SK-N-SH (cell line): ENCODE measurements around the gene CARD8. TPM values are rescaled to one million over a fixed set of nuclear protein-coding genes. Genes with fewer than 3 reads are reported as not detected.

Experiments
- CTCF ChIA-PET: fragments of 300-600, 350-600 bp; formaldehyde crosslinking; extraction: SDS; loops from one replicate; lab custom pipeline; 2021; lab: Yijun Ruan, JAX
- POLR2A ChIA-PET: fragments of 350-600 bp; sonication (Branson Sonifier 250); formaldehyde crosslinking; extraction: SDS; loops from one replicate; lab custom pipeline; 2020; ENCODE audit warnings: antibody characterized with exemption, inconsistent platforms; lab: Yijun Ruan, JAX
- DNase-seq: peaks from one replicate; pipeline ENCODE4 v3.0.0; 2012
- H2AFZ ChIP-seq: fragments of 200-600 bp; sonication (generic); 2 replicates; pipeline ENCODE4 v1.8.1; 2016; ENCODE audit warnings: antibody characterized with exemption, mild to moderate bottlenecking, low read depth
- H3F3A ChIP-seq: fragments of 200-600 bp; sonication (generic); replicated peaks from 2 replicates; pipeline ENCODE3; 2016; ENCODE audit warnings: antibody characterized with exemption, mild to moderate bottlenecking; ENCODE audit not compliant: insufficient read depth
- H3K27ac ChIP-seq, 2 experiments: fragments of 200-500 bp in 1 of 2; fragments of 200-600 bp in 1 of 2; sonication (Bioruptor generic) in 1 of 2; sonication (generic), shearing (Covaris generic) in 1 of 2; 2 replicates each; pipeline versions ENCODE4 v1.5.1 to v1.6.1; 2014 to 2016; ENCODE audit warnings: low read depth in 2 of 2, inconsistent platforms in 1 of 2, low read length in 1 of 2, mild to moderate bottlenecking in 1 of 2, mixed read lengths in 1 of 2
- H3K27me3 ChIP-seq: fragments of 200-600 bp; sonication (generic), shearing (Covaris generic); 2 replicates; pipeline ENCODE4 v1.6.1; 2016; ENCODE audit warnings: mixed run types; ENCODE audit not compliant: insufficient read depth
- H3K36me3 ChIP-seq, 2 experiments: fragments of 200-500 bp in 1 of 2; fragments of 200-600 bp in 1 of 2; sonication (Bioruptor generic) in 1 of 2; sonication (generic) in 1 of 2; replicated peaks in 1 of 2; 2 replicates each; pipeline versions ENCODE3 to v1.5.1; 2014 to 2016; ENCODE audit warnings: low read length in 1 of 2, mild to moderate bottlenecking in 1 of 2; ENCODE audit not compliant: insufficient read depth in 2 of 2, control insufficient read depth in 1 of 2
- H3K4me1 ChIP-seq, 2 experiments: fragments of 200-500 bp in 1 of 2; fragments of 200-600 bp in 1 of 2; sonication (Bioruptor generic) in 1 of 2; sonication (generic), shearing (Covaris generic) in 1 of 2; 2 replicates each; pipeline versions ENCODE4 v1.5.1 to v1.6.1; 2014 to 2016; ENCODE audit warnings: low read depth in 1 of 2, low read length in 1 of 2, mixed run types in 1 of 2; ENCODE audit not compliant: insufficient read depth in 2 of 2, control insufficient read depth in 1 of 2
- H3K4me2 ChIP-seq: fragments of 200-600 bp; sonication (generic), shearing (Covaris generic); 2 replicates; pipeline ENCODE4 v1.6.1; 2017; ENCODE audit warnings: mixed run types
- H3K4me3 ChIP-seq, 2 experiments: fragments of 200-500 bp in 1 of 2; fragments of 200-600 bp in 1 of 2; sonication (Bioruptor generic) in 1 of 2; sonication (generic), shearing (Covaris generic) in 1 of 2; 2 replicates each; pipeline versions ENCODE4 v1.5.1 to v1.8.1; 2014 to 2016; ENCODE audit warnings: low read depth in 2 of 2, inconsistent platforms in 1 of 2, low read length in 1 of 2, mild to moderate bottlenecking in 1 of 2, mixed read lengths in 1 of 2, moderate library complexity in 1 of 2
- H3K79me2 ChIP-seq: fragments of 200-600 bp; sonication (generic); 2 replicates; pipeline ENCODE4 v1.8.1; 2017; ENCODE audit warnings: mild to moderate bottlenecking; ENCODE audit not compliant: insufficient read depth
- H3K9ac ChIP-seq: fragments of 200-600 bp; sonication (generic); 2 replicates; pipeline ENCODE4 v1.6.1; 2017; ENCODE audit warnings: mixed run types
- H3K9me2 ChIP-seq: fragments of 200-600 bp; sonication (generic); 2 replicates; pipeline ENCODE4 v1.6.1; 2017; ENCODE audit warnings: mixed run types
- H3K9me3 ChIP-seq: fragments of 200-600 bp; sonication (generic); 2 replicates; pipeline ENCODE4 v1.6.1; 2017; ENCODE audit warnings: mixed run types, mild to moderate bottlenecking, moderate library complexity
- H4K20me1 ChIP-seq: fragments of 200-600 bp; sonication (generic); 2 replicates; pipeline ENCODE4 v1.6.1; 2017; ENCODE audit warnings: mild to moderate bottlenecking, mixed run types; ENCODE audit not compliant: insufficient read depth
- CHD2 ChIP-seq: fragments of 150-350 bp; IDR thresholded peaks from 2 replicates; pipeline ENCODE4 v1.6.1; 2018; ENCODE audit warnings: low read length; ENCODE audit not compliant: partially characterized antibody
- CTCF ChIP-seq: fragments of 200-600 bp; sonication (generic); IDR thresholded peaks from 2 replicates; pipeline ENCODE4 v1.6.1; 2017; ENCODE audit warnings: antibody characterized with exemption, mild to moderate bottlenecking, moderate library complexity
- EP300 ChIP-seq, 2 experiments: IDR thresholded peaks; 2 replicates each; pipeline versions ENCODE4 v1.4.0 to v1.6.1; 2012; ENCODE audit warnings: borderline replicate concordance in 1 of 2, low read depth in 1 of 2, low read length in 1 of 2
- EZH2phosphoT487 ChIP-seq: fragments of 200-600 bp; sonication (generic); IDR thresholded peaks from 2 replicates; pipeline ENCODE4 v1.6.1; 2017; ENCODE audit warnings: low read depth, mixed run types, mild to moderate bottlenecking, antibody characterized with exemption, moderate library complexity, borderline replicate concordance
- FOSL2 ChIP-seq: IDR thresholded peaks from 2 replicates; pipeline ENCODE4 v1.4.0; 2012; ENCODE audit warnings: low read depth, mild to moderate bottlenecking, moderate library complexity, borderline replicate concordance
- FOXJ3 ChIP-seq: sonication (generic); formaldehyde crosslinking; IDR thresholded peaks from 2 replicates; pipeline ENCODE4 v1.5.1; 2020; ENCODE audit warnings: mild to moderate bottlenecking, missing genetic modification reagents
- FOXM1 ChIP-seq: IDR thresholded peaks from 2 replicates; pipeline ENCODE4 v1.4.0; 2012; ENCODE audit warnings: low read depth, mild to moderate bottlenecking
- GATA2 ChIP-seq: sonication (generic); formaldehyde crosslinking; IDR thresholded peaks from 2 replicates; pipeline ENCODE4 v1.5.0; 2020; ENCODE audit warnings: mild to moderate bottlenecking, missing genetic modification reagents
- JUND ChIP-seq: IDR thresholded peaks from 2 replicates; pipeline ENCODE4 v1.4.0; 2012
- MAX ChIP-seq: IDR thresholded peaks from 2 replicates; pipeline ENCODE4 v1.4.0; 2012; ENCODE audit warnings: low read depth
- NFIC ChIP-seq: IDR thresholded peaks from 2 replicates; pipeline ENCODE4 v1.4.0; 2012; ENCODE audit warnings: borderline replicate concordance
- PBX3 ChIP-seq: IDR thresholded peaks from 2 replicates; pipeline ENCODE4; 2012
- POLR2AphosphoS5 ChIP-seq: IDR thresholded peaks from 2 replicates; pipeline ENCODE4 v1.6.1; 2012; ENCODE audit warnings: low read depth, low read length
- RAD21 ChIP-seq: IDR thresholded peaks from 2 replicates; pipeline ENCODE4 v1.6.1; 2012; ENCODE audit warnings: mild to moderate bottlenecking, low read length
- RCOR1 ChIP-seq: fragments of 150-350 bp; IDR thresholded peaks from 2 replicates; pipeline ENCODE4 v1.6.1; 2017; ENCODE audit warnings: antibody characterized with exemption, low read length
- RXRA ChIP-seq: IDR thresholded peaks from 2 replicates; pipeline ENCODE4 v1.4.0; 2012; ENCODE audit warnings: low read depth, mild to moderate bottlenecking, borderline replicate concordance
- SIN3A ChIP-seq: IDR thresholded peaks from 2 replicates; pipeline ENCODE4 v1.6.1; 2012; ENCODE audit warnings: low read depth, mild to moderate bottlenecking, low read length, moderate library complexity, borderline replicate concordance
- TAF1 ChIP-seq: IDR thresholded peaks from 2 replicates; pipeline ENCODE4 v1.6.1; 2012; ENCODE audit warnings: low read depth, mild to moderate bottlenecking, low read length, moderate library complexity, borderline replicate concordance
- USF1 ChIP-seq: IDR thresholded peaks from 2 replicates; pipeline ENCODE4 v1.4.0; 2012; ENCODE audit warnings: low read depth, borderline replicate concordance
- USF2 ChIP-seq: fragments of 150-350 bp; IDR thresholded peaks from 2 replicates; pipeline ENCODE4 v1.6.1; 2017; ENCODE audit warnings: antibody characterized with exemption, low read length, low read depth, borderline replicate concordance
- polyA plus RNA-seq, 3 experiments: library from polyadenylated mRNA; depleted of rRNA; stranded (reverse); fragments of >200 nt; gene quantifications; 2 replicates each; pipeline ENCODE4 v1.2.3, GENCODE V29; 2012

CARD8 gene
- polyA plus RNA-seq, 1 of the 3 experiments (the other 2 are of a cell fraction), result 16.4 TPM

GRCh38 chr19:48254529-48254970, 1.2 kb downstream of the CARD8 start (continued):
- TF ChIP-seq PBX3, result no peak
- no peak for TF ChIP-seq GATA2 (CRISPR knock-in tag)
- no peak for TF ChIP-seq USF1
- no peak for TF ChIP-seq FOSL2
- no peak for TF ChIP-seq SIN3A
- no peak for TF ChIP-seq EP300 (IDR thresholded peaks at IDR 0.05; ENCODE audit: borderline replicate concordance in 1 of 2, low read depth in 1 of 2, low read length in 1 of 2)
- TF ChIP-seq RCOR1, result no peak
- TF ChIP-seq FOXM1, result no peak
- no peak for TF ChIP-seq MAX

GRCh38 chr19:48253999-48254398, 1.7 kb downstream of the CARD8 start:
- no peaks in the 10 kb centered on the region for H3K27me3 ChIP-seq
- DNase-seq, result no peak

More at GRCh38 chr19:48253999-48254398, 1.7 kb downstream of the CARD8 start:
- H3K9ac ChIP-seq, result no peak overlapping the region
- H3F3A ChIP-seq, result peaks cover 12% of the 10 kb centered on the region
- no peak overlapping the region for H3K4me3 ChIP-seq
- no peak for TF ChIP-seq RXRA
- no peak for TF ChIP-seq PBX3
- no peak for TF ChIP-seq NFIC
- TF ChIP-seq EP300 (IDR thresholded peaks at IDR 0.05; ENCODE audit: borderline replicate concordance in 1 of 2, low read depth in 1 of 2, low read length in 1 of 2), result no peak
- no peak for TF ChIP-seq RAD21
- TF ChIP-seq GATA2 (CRISPR knock-in tag), result no peak
- TF ChIP-seq POLR2AphosphoS5, result no peak
- no peak for TF ChIP-seq USF2
- TF ChIP-seq CTCF, result no peak
- TF ChIP-seq CHD2, result no peak
- no peak for TF ChIP-seq SIN3A
- no peak for TF ChIP-seq FOXJ3
- no peak for TF ChIP-seq JUND
- TF ChIP-seq TAF1, result no peak
- no peak for TF ChIP-seq EZH2phosphoT487
- peaks cover 0 to 18% of the 10 kb centered on the region in 2 experiments; a peak in 3 of 4 replicates for H3K4me1 ChIP-seq
- no peaks in the 10 kb centered on the region for H3K9me2 ChIP-seq
- H2AFZ ChIP-seq, result no peak overlapping the region
- POLR2A ChIA-PET, result no interaction called here
- no peaks in the 10 kb centered on the region for H3K9me3 ChIP-seq
- no peaks in the 10 kb centered on the region for H4K20me1 ChIP-seq
- peak overlapping the region; percentile 84 for H3K4me2 ChIP-seq
- peaks cover 36% of the 10 kb centered on the region for H3K79me2 ChIP-seq
- CTCF ChIA-PET, result interaction anchor here (0.5 kb wide), 1 partner anchor 290 kb away, joined by 3 read pairs; no protein-coding TSS in a partner anchor
- peaks cover 6 to 8% of the 10 kb centered on the region in 2 experiments for H3K36me3 ChIP-seq
- no peak overlapping the region for H3K27ac ChIP-seq
